ENCODE results near the gene FAHD2A.
"Not testable (repeated sequence)": the region's sequence is repeated elsewhere in the genome, so short reads cannot be mapped to it uniquely, and the experiment has no call there.

GRCh38 chr2:95435872-95436209 is 33.3 kb downstream of the FAHD2A start:
- not testable (repeated sequence) for TF ChIP-seq CTCF (conservative IDR thresholded peaks at IDR 0.05); EZH2 (IDR thresholded peaks at IDR 0.05; ENCODE audit: low read depth)

Data from PC-9 (cell line).